K562 (cell line): ENCODE measurements around the gene ALKBH7. TPM values are rescaled to one million over a fixed set of nuclear protein-coding genes. Genes with fewer than 3 reads are reported as not detected.

Source experiments
- ATAC-seq: fragments of 200-7000 bp; cut with Tn5 transposase; 3 replicates; pipeline ENCODE4 v1.9.1; 2020; ENCODE audit warnings: moderate library complexity
- BruUV-seq: library from RNA; stranded (reverse); fragments of 400-500 nt; replicated peaks from 2 replicates; lab custom pipeline; 2021; lab: Mats Ljungman, UMichigan
- CTCF ChIA-PET: fragments of 300-600 bp; formaldehyde crosslinking; extraction: SDS; loops from one replicate; lab custom pipeline; 2021; ENCODE audit warnings: low intra/inter-chr PET ratio; lab: Yijun Ruan, JAX
- POLR2A ChIA-PET: fragments of 300-600, 350-650 bp; sonication (Branson Sonifier 250); formaldehyde crosslinking; extraction: SDS; loops from one replicate; lab custom pipeline; 2021; ENCODE audit warnings: antibody characterized with exemption, inconsistent platforms; lab: Yijun Ruan, JAX
- DNase-seq, 4 experiments: peaks; one replicate each; pipeline versions ENCODE4 v3.0.0 to v3.0.0-alpha.2; 2011 to 2018; ENCODE audit warnings: low spot score in 3 of 4, mixed read lengths in 3 of 4; ENCODE audit errors: extremely low read depth in 1 of 4
- FAIRE-seq: peaks from 2 replicates; lab custom pipeline; 2011; peaks lifted over from hg19 to GRCh38; lab: Jason Lieb, UNC
- H2AFZ ChIP-seq: 2 replicates; pipeline ENCODE4 v1.6.0; 2011; ENCODE audit warnings: low read depth, low read length, control low read depth, inconsistent platforms
- H3K27ac ChIP-seq: fragments of 200-600 bp; 3 replicates; pipeline ENCODE4 v1.8.0; 2011; ENCODE audit warnings: low read depth, mild to moderate bottlenecking, control low read depth, inconsistent platforms, low read length, moderate library complexity, mixed read lengths; ENCODE audit errors: extremely low read depth
- H3K27me3 ChIP-seq, 2 experiments: fragments of 300-600 bp in 1 of 2; 2 replicates in 1 of 2; 3 replicates in 1 of 2; pipeline versions ENCODE4 v1.6.0 to v1.8.0; 2011; ENCODE audit warnings: inconsistent platforms in 2 of 2, low read length in 2 of 2, mild to moderate bottlenecking in 1 of 2, mixed read lengths in 1 of 2, moderate library complexity in 1 of 2; ENCODE audit not compliant: control insufficient read depth in 2 of 2, insufficient read depth in 2 of 2
- H3K36me3 ChIP-seq: fragments of 300-600 bp; 3 replicates; pipeline ENCODE4 v1.8.0; 2011; ENCODE audit warnings: mild to moderate bottlenecking, low read length, inconsistent platforms; ENCODE audit not compliant: control insufficient read depth, insufficient read depth
- H3K4me1 ChIP-seq, 2 experiments: fragments of 200-600 bp in 1 of 2; replicated peaks in 1 of 2; 2 replicates in 1 of 2; 3 replicates in 1 of 2; pipeline versions ENCODE4 v1.5.1 to v1.8.0; 2011; ENCODE audit warnings: inconsistent platforms in 2 of 2, low read length in 2 of 2, mild to moderate bottlenecking in 1 of 2, mixed read lengths in 1 of 2, moderate library complexity in 1 of 2; ENCODE audit not compliant: control insufficient read depth in 2 of 2, insufficient read depth in 2 of 2
- H3K4me2 ChIP-seq: 2 replicates; pipeline ENCODE4 v1.6.1; 2011; ENCODE audit warnings: low read length, control low read depth, inconsistent platforms, mixed read lengths; ENCODE audit not compliant: insufficient read depth
- H3K4me3 ChIP-seq: fragments of 200-600 bp; sonication (generic), shearing (Covaris generic); 2 replicates; pipeline ENCODE4 v1.5.1; 2016; ENCODE audit warnings: control low read depth, inconsistent platforms
- H3K79me2 ChIP-seq: fragments of 200-600 bp; 3 replicates; pipeline ENCODE4 v1.8.0; 2011; ENCODE audit warnings: low read length, inconsistent platforms; ENCODE audit not compliant: control insufficient read depth, insufficient read depth
- H3K9ac ChIP-seq, 2 experiments: 2 replicates each; pipeline versions ENCODE4 v1.6.0 to v1.6.1; 2011; ENCODE audit warnings: low read depth in 2 of 2, low read length in 2 of 2, control low read depth in 1 of 2, inconsistent platforms in 1 of 2, mild to moderate bottlenecking in 1 of 2, mixed read lengths in 1 of 2; ENCODE audit not compliant: insufficient read depth in 1 of 2
- H3K9me1 ChIP-seq: one replicate; pipeline ENCODE4 v1.6.0; 2011; ENCODE audit warnings: inconsistent platforms, mild to moderate bottlenecking, low read length, moderate library complexity; ENCODE audit not compliant: control insufficient read depth, insufficient read depth
- H3K9me3 ChIP-seq: replicated peaks from 2 replicates; pipeline ENCODE4 v1.5.1; 2011; ENCODE audit warnings: low read depth, low read length, inconsistent platforms; ENCODE audit not compliant: control insufficient read depth, insufficient read depth
- H4K20me1 ChIP-seq: replicated peaks from 2 replicates; pipeline ENCODE4 v1.6.1; 2011; ENCODE audit warnings: low read length, inconsistent platforms, mixed read lengths; ENCODE audit not compliant: control insufficient read depth, insufficient read depth
- POLR2G ChIP-seq: fragments of 200-400 bp; formaldehyde crosslinking; IDR thresholded peaks from 2 replicates; pipeline ENCODE4 v1.6.1; 2017; ENCODE audit warnings: low read depth, mild to moderate bottlenecking, antibody characterized with exemption, low read length, moderate library complexity
- PRMT5 ChIP-seq: sonication (generic); formaldehyde crosslinking; IDR thresholded peaks from 2 replicates; pipeline ENCODE4 v1.5.0; 2020; ENCODE audit warnings: missing genetic modification reagents
- RBFOX2 ChIP-seq: fragments of 200-400 bp; formaldehyde crosslinking; IDR thresholded peaks from 2 replicates; pipeline ENCODE4 v1.6.1; 2017; ENCODE audit warnings: low read depth, mild to moderate bottlenecking, low read length, moderate library complexity
- TOE1 ChIP-seq, 2 experiments: fragments of 450-650 bp in 1 of 2; sonication (generic) in 1 of 2; formaldehyde crosslinking in 1 of 2; IDR thresholded peaks; 2 replicates each; pipeline versions ENCODE4 v1.7.1 to v1.8.0; 2016 to 2022; ENCODE audit warnings: borderline replicate concordance in 2 of 2, mild to moderate bottlenecking in 2 of 2, antibody characterized with exemption in 1 of 2, inconsistent platforms in 1 of 2, low read depth in 1 of 2, missing genetic modification reagents in 1 of 2, moderate library complexity in 1 of 2
- ZNF263 ChIP-seq: sonication (generic); formaldehyde crosslinking; IDR thresholded peaks from 2 replicates; pipeline ENCODE4 v1.8.0; 2022; ENCODE audit warnings: mild to moderate bottlenecking, missing genetic modification reagents, borderline replicate concordance
- WGBS: fragments of 100-300 bp; shearing (Covaris generic); methylation state at CpG from one replicate; pipeline ENCODE4 v1.1.6; 2016; ENCODE audit warnings: low coverage, mixed read lengths; ENCODE audit not compliant: insufficient coverage; ENCODE audit errors: missing lambda C conversion rate; 5-methylcytosine and 5-hydroxymethylcytosine counted together
- in situ Hi-C: fragments of 300-500 bp; cut with MboI; formaldehyde crosslinking; loops from 4 replicates; pipeline ENCODE4 v1.15.0; 2018; ENCODE audit warnings: inconsistent platforms, mixed read lengths
- intact Hi-C: fragments of 100-400 bp; cut with micrococcal nuclease; formaldehyde crosslinking; loops from 2 replicates; pipeline ENCODE4 v1.14.2; 2022
- polyA plus RNA-seq, 8 experiments: library from polyadenylated mRNA; depleted of rRNA in 4 of 8; stranded (reverse) in 5 of 8; unstranded in 3 of 8; fragments of >200 nt; fragmentation: Nextera tagmentation in 2 of 8; fragmentation: Illumina TruSeq in 1 of 8; extraction: Ambion mirVana in 2 of 8; extraction: Trizol in 1 of 8; gene quantifications; 2 replicates each; pipeline versions ENCODE4 v1.2.1 to v1.2.3, GENCODE V29; 2011 to 2014; ENCODE audit warnings: inconsistent platforms in 1 of 8, missing spikeins in 1 of 8
- total RNA-seq, 7 experiments: library from RNA; depleted of rRNA in 6 of 7; stranded (reverse); fragments of >200 nt in 6 of 7; fragmentation: Illumina TruSeq in 2 of 7; extraction: Trizol in 2 of 7; gene quantifications; 2 replicates each; pipeline versions ENCODE4 v1.2.1 to v1.2.3, GENCODE V29; 2011 to 2021; ENCODE audit warnings: low replicate concordance in 1 of 7

Gene ALKBH7
- total and polyA plus RNA-seq, 9 of the 15 experiments (the other 6 are each of a cell fraction or from before 2014, with no cell fraction given) = 0.69 to 94.8 (median 17.6) TPM

DNA sequence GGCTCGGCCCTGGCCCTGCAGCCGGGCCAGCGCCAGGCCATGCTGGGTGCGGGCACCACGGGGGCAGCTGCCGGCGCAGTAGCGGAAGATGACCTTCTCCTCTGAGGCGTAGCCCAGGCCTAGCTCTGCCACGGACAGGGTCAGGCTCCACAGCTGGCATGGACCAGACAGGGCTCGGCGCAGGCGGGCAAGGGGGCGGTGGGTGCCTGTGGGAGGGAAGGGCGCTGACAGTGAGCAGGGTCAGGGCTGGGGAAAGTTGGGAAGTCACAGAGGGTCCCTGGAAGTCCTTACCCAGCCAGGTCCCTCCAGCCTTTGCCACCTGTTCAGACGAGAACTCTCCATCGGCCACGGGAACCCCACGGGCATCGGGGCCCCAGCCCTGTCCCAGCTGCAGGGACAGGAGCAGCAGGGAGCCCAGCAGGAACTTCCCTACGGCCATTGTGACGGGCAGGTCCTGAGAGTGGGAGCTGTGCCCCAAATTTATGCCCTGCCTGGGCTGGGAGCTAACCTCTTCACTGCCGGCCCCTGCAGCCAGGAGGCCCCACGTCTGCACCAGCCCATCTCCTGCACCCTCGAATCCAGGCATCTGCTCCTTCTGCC, 2.9 kb downstream of the ALKBH7 start, which contains the start of gene PSPN:
Gene PSPN (minus strand): TSS at position 523 of the 600 bp plus-strand sequence. CDS start 84 bp downstream, at position 439.
- no peak for ATAC-seq

More for the DNA sequence above, 2.9 kb downstream of the ALKBH7 start, which contains the start of gene PSPN:
- H3K27me3 ChIP-seq = no peaks in the 10 kb centered on the region
- H3K4me2 ChIP-seq = no peak within 1 kb of the TSS
- WGBS = 95% methylated on average over 20 of the region's 25 CpGs
- TF ChIP-seq POLR2G (peak; percentile 14; the same call in 1 of the 2 replicates), ZNF263 (no peak), TOE1 (IDR thresholded peaks at IDR 0.05; ENCODE audit: borderline replicate concordance) (no peak), TOE1 (CRISPR knock-in tag; IDR thresholded peaks at IDR 0.05; ENCODE audit: borderline replicate concordance, low read depth) (no peak), PRMT5 (no peak), RBFOX2 (peak; percentile 12)
- H3K9ac ChIP-seq = peak within 1 kb of the TSS in 1 of 2 experiments; percentile 86; a peak in 2 of 4 replicates
- no peaks in the 10 kb centered on the region for H3K9me3 ChIP-seq
- peaks cover 7% of the 10 kb centered on the region; the same call in 2 of the 3 replicates for H3K79me2 ChIP-seq
- H2AFZ ChIP-seq = no peak within 1 kb of the TSS
- H3K4me1 ChIP-seq = peaks cover 8 to 54% of the 10 kb centered on the region in 2 experiments
- no peaks in the 10 kb centered on the region for H3K9me1 ChIP-seq
- DNase-seq (peak in 1 of 4 experiments; percentile 10), FAIRE-seq (no peak)
- POLR2A ChIA-PET = interaction anchor here (1.4 to 2.5 kb wide), 2 partner anchors 13 to 16 kb away, joined by 4 to 8 read pairs; no protein-coding TSS in a partner anchor
- H3K27ac ChIP-seq = no peak within 1 kb of the TSS
- H3K4me3 ChIP-seq = no peak within 1 kb of the TSS
- intact Hi-C loops = no loop called here
- peaks cover 40% of the 10 kb centered on the region; the same call in 2 of the 3 replicates for H3K36me3 ChIP-seq
- CTCF ChIA-PET = no interaction called here
- no peaks in the 10 kb centered on the region for H4K20me1 ChIP-seq
- BruUV-seq = no TSS peak
- in situ Hi-C loops = no loop called here
